RWPE2 (cell line): Measurements from ENCODE around the gene SLC39A1.
"Not testable (repeated sequence)": the region's sequence is repeated elsewhere in the genome, so short reads cannot be mapped to it uniquely, and the experiment has no call there.

Source experiments
- ATAC-seq: fragments of 200-7000 bp; cut with Tn5 transposase; 3 replicates; pipeline ENCODE4 v1.9.1; 2021; ENCODE audit warnings: low read depth
- DNase-seq: peaks from one replicate; pipeline ENCODE4 v3.0.0-alpha.2; 2020; ENCODE audit warnings: low spot score
- H3K27ac ChIP-seq: fragments of 450-650 bp; 2 replicates; pipeline ENCODE4 v1.5.1; 2017; ENCODE audit warnings: mild to moderate bottlenecking; ENCODE audit not compliant: poor library complexity, severe bottlenecking
- H3K27me3 ChIP-seq: fragments of 250-450 bp; sonication (Bioruptor Pico); 2 replicates; pipeline ENCODE4 v1.5.1; 2021; ENCODE audit warnings: mild to moderate bottlenecking, moderate library complexity; ENCODE audit not compliant: insufficient read depth, poor library complexity, severe bottlenecking
- H3K36me3 ChIP-seq: fragments of 250-450 bp; sonication (Bioruptor Pico); 2 replicates; pipeline ENCODE4 v1.5.1; 2020; ENCODE audit warnings: low read depth, mild to moderate bottlenecking, moderate library complexity
- H3K4me1 ChIP-seq: fragments of 250-450 bp; sonication (Bioruptor Pico); 2 replicates; pipeline ENCODE4 v1.5.1; 2021; ENCODE audit warnings: mild to moderate bottlenecking, moderate library complexity; ENCODE audit not compliant: insufficient read depth, poor library complexity, severe bottlenecking
- H3K4me3 ChIP-seq: fragments of 250-450 bp; sonication (Bioruptor Pico); 2 replicates; pipeline ENCODE4 v1.5.1; 2021; ENCODE audit warnings: mild to moderate bottlenecking, moderate library complexity; ENCODE audit not compliant: severe bottlenecking
- H3K9me3 ChIP-seq: fragments of 250-450 bp; sonication (Bioruptor Pico); 2 replicates; pipeline ENCODE4 v1.5.1; 2021; ENCODE audit warnings: mild to moderate bottlenecking, moderate library complexity; ENCODE audit not compliant: severe bottlenecking
- TF ChIP-seq, protein P1 (sequence below): fragments of 450-650 bp; IDR thresholded peaks from one replicate; pipeline ENCODE4 v1.5.1; 2017; ENCODE audit warnings: mild to moderate bottlenecking, moderate library complexity; ENCODE audit not compliant: poor library complexity, severe bottlenecking

The SLC39A1 gene

GRCh38 chr1:153921080-153921802 is 42.1 kb downstream of the SLC39A1 start:
- H3K27ac ChIP-seq: peak overlapping the region; percentile 82
- peaks cover 11% of the 10 kb centered on the region for H3K4me1 ChIP-seq
- no peaks in the 10 kb centered on the region for H3K9me3 ChIP-seq
- DNase-seq (no peak), ATAC-seq (no peak)
- H3K36me3 ChIP-seq: peaks cover 26% of the 10 kb centered on the region
- TF ChIP-seq, protein P1, sequence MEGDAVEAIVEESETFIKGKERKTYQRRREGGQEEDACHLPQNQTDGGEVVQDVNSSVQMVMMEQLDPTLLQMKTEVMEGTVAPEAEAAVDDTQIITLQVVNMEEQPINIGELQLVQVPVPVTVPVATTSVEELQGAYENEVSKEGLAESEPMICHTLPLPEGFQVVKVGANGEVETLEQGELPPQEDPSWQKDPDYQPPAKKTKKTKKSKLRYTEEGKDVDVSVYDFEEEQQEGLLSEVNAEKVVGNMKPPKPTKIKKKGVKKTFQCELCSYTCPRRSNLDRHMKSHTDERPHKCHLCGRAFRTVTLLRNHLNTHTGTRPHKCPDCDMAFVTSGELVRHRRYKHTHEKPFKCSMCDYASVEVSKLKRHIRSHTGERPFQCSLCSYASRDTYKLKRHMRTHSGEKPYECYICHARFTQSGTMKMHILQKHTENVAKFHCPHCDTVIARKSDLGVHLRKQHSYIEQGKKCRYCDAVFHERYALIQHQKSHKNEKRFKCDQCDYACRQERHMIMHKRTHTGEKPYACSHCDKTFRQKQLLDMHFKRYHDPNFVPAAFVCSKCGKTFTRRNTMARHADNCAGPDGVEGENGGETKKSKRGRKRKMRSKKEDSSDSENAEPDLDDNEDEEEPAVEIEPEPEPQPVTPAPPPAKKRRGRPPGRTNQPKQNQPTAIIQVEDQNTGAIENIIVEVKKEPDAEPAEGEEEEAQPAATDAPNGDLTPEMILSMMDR: no peak
- H3K4me3 ChIP-seq: peak overlapping the region; percentile 55
- no peaks in the 10 kb centered on the region for H3K27me3 ChIP-seq

- Histone ChIP-seq H3K36me3 (peaks cover 32% of the 10 kb centered on the region), H3K27ac (peak overlapping the region; percentile 82), H3K4me1 (peaks cover 11% of the 10 kb centered on the region), H3K27me3 (no peaks in the 10 kb centered on the region), H3K4me3 (no peak overlapping the region), H3K9me3 (no peaks in the 10 kb centered on the region)
- TF ChIP-seq, protein P1: no peak
- ATAC-seq: no peak
- DNase-seq: no peak
These were observed 43.2 kb downstream of the SLC39A1 start for GRCh38 chr1:153919876-153920852.

GRCh38 chr1:153916297-153916696 is 47.0 kb downstream of the SLC39A1 start:
- DNase-seq: no peak
- Histone ChIP-seq H3K4me1 (peaks cover 11% of the 10 kb centered on the region), H3K36me3 (peaks cover 35% of the 10 kb centered on the region), H3K27me3 (no peaks in the 10 kb centered on the region), H3K4me3 (no peak overlapping the region), H3K27ac (no peak overlapping the region), H3K9me3 (no peaks in the 10 kb centered on the region)
- TF ChIP-seq, protein P1: no peak
- no peak for ATAC-seq

- Histone ChIP-seq H3K9me3 (no peaks in the 10 kb centered on the region), H3K4me3 (no peak overlapping the region), H3K36me3 (peaks cover 17% of the 10 kb centered on the region), H3K27ac (no peak overlapping the region), H3K27me3 (no peaks in the 10 kb centered on the region), H3K4me1 (no peaks in the 10 kb centered on the region)
- DNase-seq: no peak
- no peak for ATAC-seq
- TF ChIP-seq, protein P1: no peak
These were observed 51.0 kb downstream of the SLC39A1 start for GRCh38 chr1:153912349-153912748.

DNA sequence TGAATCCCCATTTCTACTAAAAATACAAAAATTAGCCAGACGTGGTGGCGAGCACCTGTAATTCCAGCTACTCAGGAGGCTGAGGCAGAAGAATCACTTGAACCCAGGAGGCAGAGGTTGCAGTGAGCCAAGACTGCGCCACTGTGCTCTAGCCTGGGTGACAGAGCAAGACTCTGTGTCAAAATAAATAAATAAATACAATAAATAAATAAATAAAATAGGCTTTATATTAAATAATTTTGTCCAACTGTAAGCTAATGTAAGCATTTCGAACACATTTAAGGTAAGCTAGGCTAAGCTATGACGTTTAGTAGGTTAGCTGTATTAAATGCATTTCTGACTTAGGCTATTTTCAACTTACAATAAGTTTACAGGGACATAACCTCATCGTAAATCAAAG is 52.8 kb downstream of the SLC39A1 start:
- not testable (repeated sequence) for H3K9me3 ChIP-seq, H3K27me3 ChIP-seq, H3K27ac ChIP-seq, H3K4me1 ChIP-seq, H3K4me3 ChIP-seq, ATAC-seq, DNase-seq
- peaks cover 11% of the 10 kb centered on the region for H3K36me3 ChIP-seq
